ENCODE data around the gene ZSCAN16. TPM values are rescaled to one million over a fixed set of nuclear protein-coding genes. Genes with fewer than 3 reads are reported as not detected.

Gene ZSCAN16
- total and polyA plus RNA-seq, 2 of the 13 experiments (the other 11 are each of a cell fraction or from before 2014, with no cell fraction given), result 5.7 to 12.7 TPM

GRCh38 chr6:28136585-28137504, 12.4 kb downstream of the ZSCAN16 start (continued):
- TF ChIP-seq ZNF318 (CRISPR knock-in tag; IDR thresholded peaks at IDR 0.05) (no peak), ZNF615 (CRISPR knock-in tag; IDR thresholded peaks at IDR 0.05; ENCODE audit: borderline replicate concordance) (peak; percentile 93; the same call in 1 of the 2 replicates), ZNF33B (CRISPR knock-in tag; IDR thresholded peaks at IDR 0.05) (no peak; the same call in 1 of the 2 replicates), ZNF629 (CRISPR knock-in tag; conservative IDR thresholded peaks at IDR 0.05) (no peak), MLLT10 (CRISPR knock-in tag; IDR thresholded peaks at IDR 0.05) (no peak), ZNF367 (CRISPR knock-in tag; IDR thresholded peaks at IDR 0.05; ENCODE audit: borderline replicate concordance) (no peak), NFATC3 (CRISPR knock-in tag; IDR thresholded peaks at IDR 0.05) (peak; percentile 92; the same call in 1 of the 2 replicates), ZNF773 (CRISPR knock-in tag; IDR thresholded peaks at IDR 0.05; ENCODE audit: borderline replicate concordance) (peak; percentile 13; the same call in 1 of the 2 replicates), POLR2G (IDR thresholded peaks at IDR 0.05; ENCODE audit: low read depth, low read length) (peak; percentile 94), ZNF605 (CRISPR knock-in tag; IDR thresholded peaks at IDR 0.05) (peak; percentile 98), TIGD3 (CRISPR knock-in tag; IDR thresholded peaks at IDR 0.05; ENCODE audit: borderline replicate concordance) (no peak), ZNF883 (CRISPR knock-in tag; IDR thresholded peaks at IDR 0.05; ENCODE audit: not compliant biosample characterization) (no peak), AHR (CRISPR knock-in tag; IDR thresholded peaks at IDR 0.05) (peak; percentile 88; the same call in 1 of the 2 replicates), ZNF3 (CRISPR knock-in tag; IDR thresholded peaks at IDR 0.05) (no peak), MXI1 (IDR thresholded peaks at IDR 0.05; ENCODE audit: borderline replicate concordance, low read depth, low read length) (peak; percentile 88; the same call in 1 of the 3 replicates), NFKBIZ (CRISPR knock-in tag; IDR thresholded peaks at IDR 0.05) (no peak; the same call in 1 of the 2 replicates), ZNF136 (CRISPR knock-in tag; IDR thresholded peaks at IDR 0.05; ENCODE audit: low read depth) (peak; percentile 97), ZNF468 (CRISPR knock-in tag; IDR thresholded peaks at IDR 0.05) (no peak)
